ENCODE measurements around the gene GRK5. TPM values are rescaled to one million over a fixed set of nuclear protein-coding genes. Genes with fewer than 3 reads are reported as not detected.

GRK5 gene
- total RNA-seq, 3 donors from 2014 or later (not counting 1 experiment from before 2014, with no cell fraction given), result 37.6 to 54.3 (median 47.9) TPM

GRCh38 chr10:119478811-119479341, 271.5 kb downstream of the GRK5 start:
- peak in 1 of 2 donors; percentile 51 for DNase-seq
- intact Hi-C loops (cut with micrococcal nuclease), result no loop called here

GRCh38 chr10:119479532-119479931, 272.2 kb downstream of the GRK5 start:
- 84% methylated on average over 8 of the region's 8 CpGs for WGBS (ENCODE audit: insufficient coverage)

More at GRCh38 chr10:119478811-119479341, 271.5 kb downstream of the GRK5 start:
- H3K27ac ChIP-seq (ENCODE audit: low read length), result peak overlapping the region; percentile 4
- H3K27me3 ChIP-seq (ENCODE audit: control insufficient read depth, insufficient read depth, low read length), result no peaks in the 10 kb centered on the region
- peaks cover 8 to 11% of the 10 kb centered on the region in 2 donors for H3K4me1 Mint-ChIP-seq
- H3K4me1 ChIP-seq (ENCODE audit: control insufficient read depth, insufficient read depth, low read length), result peaks cover 18% of the 10 kb centered on the region
- H3K4me3 ChIP-seq (ENCODE audit: low read length), result no peak overlapping the region
- H3K27me3 Mint-ChIP-seq (ENCODE audit: low read depth in 2 of 2), result peaks cover 10 to 20% of the 10 kb centered on the region in 2 donors
- no peaks in the 10 kb centered on the region for H3K9me3 ChIP-seq (ENCODE audit: control insufficient read depth, insufficient read depth, low read length)
- peak overlapping the region in 1 of 2 donors; percentile 47 for H3K27ac Mint-ChIP-seq
- ATAC-seq, result no peak
- H3K36me3 ChIP-seq (ENCODE audit: control insufficient read depth, insufficient read depth, low read length), result no peaks in the 10 kb centered on the region
- no peaks in the 10 kb centered on the region for H3K36me3 Mint-ChIP-seq
- 59% methylated on average over 6 of the region's 6 CpGs for WGBS (ENCODE audit: insufficient coverage)
- no peak overlapping the region for H3K4me3 Mint-ChIP-seq
- no peak for TF ChIP-seq CTCF (IDR thresholded peaks at IDR 0.05)
- H3K9me3 Mint-ChIP-seq, result no peaks in the 10 kb centered on the region

GRCh38 chr10:119480667-119481066, 273.3 kb downstream of the GRK5 start:
- 100% methylated on average over 4 of the region's 4 CpGs for WGBS (ENCODE audit: insufficient coverage)
- TF ChIP-seq CTCF (IDR thresholded peaks at IDR 0.05), result no peak
- H3K36me3 ChIP-seq (ENCODE audit: control insufficient read depth, insufficient read depth, low read length), result no peaks in the 10 kb centered on the region
- ATAC-seq, result no peak
- Mint-ChIP-seq H3K27me3 (ENCODE audit: low read depth in 2 of 2) (peaks cover 10 to 15% of the 10 kb centered on the region in 2 donors), H3K36me3 (no peaks in the 10 kb centered on the region), H3K9me3 (no peaks in the 10 kb centered on the region), H3K4me3 (no peak overlapping the region), H3K27ac (no peak overlapping the region), H3K4me1 (peaks cover 8 to 11% of the 10 kb centered on the region in 2 donors)
- peaks cover 18% of the 10 kb centered on the region for H3K4me1 ChIP-seq (ENCODE audit: control insufficient read depth, insufficient read depth, low read length)
- no peak for DNase-seq
- no peaks in the 10 kb centered on the region for H3K27me3 ChIP-seq (ENCODE audit: control insufficient read depth, insufficient read depth, low read length)
- H3K9me3 ChIP-seq (ENCODE audit: control insufficient read depth, insufficient read depth, low read length), result no peaks in the 10 kb centered on the region
- no peak overlapping the region for H3K27ac ChIP-seq (ENCODE audit: low read length)
- H3K4me3 ChIP-seq (ENCODE audit: low read length), result no peak overlapping the region
- intact Hi-C loops (cut with micrococcal nuclease), result no loop called here

More at GRCh38 chr10:119479532-119479931, 272.2 kb downstream of the GRK5 start:
- no peak overlapping the region for H3K27ac Mint-ChIP-seq
- H3K9me3 Mint-ChIP-seq, result no peaks in the 10 kb centered on the region
- ATAC-seq (no peak), DNase-seq (no peak)
- intact Hi-C loops (cut with micrococcal nuclease), result no loop called here
- Histone ChIP-seq H3K36me3 (ENCODE audit: control insufficient read depth, insufficient read depth, low read length) (no peaks in the 10 kb centered on the region), H3K4me3 (ENCODE audit: low read length) (no peak overlapping the region), H3K4me1 (ENCODE audit: control insufficient read depth, insufficient read depth, low read length) (peaks cover 18% of the 10 kb centered on the region), H3K9me3 (ENCODE audit: control insufficient read depth, insufficient read depth, low read length) (no peaks in the 10 kb centered on the region), H3K27ac (ENCODE audit: low read length) (no peak overlapping the region), H3K27me3 (ENCODE audit: control insufficient read depth, insufficient read depth, low read length) (no peaks in the 10 kb centered on the region)
- H3K4me1 Mint-ChIP-seq, result peaks cover 8 to 11% of the 10 kb centered on the region in 2 donors
- no peak overlapping the region for H3K4me3 Mint-ChIP-seq
- H3K36me3 Mint-ChIP-seq, result no peaks in the 10 kb centered on the region
- TF ChIP-seq CTCF (IDR thresholded peaks at IDR 0.05), result no peak
- H3K27me3 Mint-ChIP-seq (ENCODE audit: low read depth in 2 of 2), result peaks cover 10 to 20% of the 10 kb centered on the region in 2 donors

All from natural killer cell (primary cell).